Right lobe of liver (tissue), 4 donors: ENCODE results near the gene PDE4B.

ENCODE experiments used
- CTCF ChIP-seq, 4 donors: fragments of 200-600 bp in 3 of 4; fragments of 450-650 bp in 1 of 4; IDR thresholded peaks; one replicate each; pipeline versions ENCODE4 v1.5.1 to v1.8.0; 2016 to 2022; ENCODE audit warnings: antibody characterized with exemption in 4 of 4, mild to moderate bottlenecking in 2 of 4
- POLR2A ChIP-seq: fragments of 450-650 bp; IDR thresholded peaks from one replicate; pipeline ENCODE4 v1.6.1; 2017; ENCODE audit warnings: antibody characterized with exemption, mild to moderate bottlenecking
- donor health status: DM: no; HTN: no; CAD: no.
- donor health status: DM: no; HTN: no; CAD: no.
- donor health status: DM: no; HTN: yes; CAD: no.

- TF ChIP-seq CTCF (IDR thresholded peaks at IDR 0.05) (no peak), POLR2A (no peak)
Measured at GRCh38 chr1:66384258-66384921, 591.7 kb downstream of the PDE4B start.
